ENCODE results near the gene PRDM5.

GRCh38 chr4:120808475-120809141, 113.9 kb downstream of the PRDM5 start:
- no peak for TF ChIP-seq TAF1 (IDR thresholded peaks at IDR 0.05; ENCODE audit: borderline replicate concordance, insufficient read depth, low read length)
- TF ChIP-seq, protein P1, sequence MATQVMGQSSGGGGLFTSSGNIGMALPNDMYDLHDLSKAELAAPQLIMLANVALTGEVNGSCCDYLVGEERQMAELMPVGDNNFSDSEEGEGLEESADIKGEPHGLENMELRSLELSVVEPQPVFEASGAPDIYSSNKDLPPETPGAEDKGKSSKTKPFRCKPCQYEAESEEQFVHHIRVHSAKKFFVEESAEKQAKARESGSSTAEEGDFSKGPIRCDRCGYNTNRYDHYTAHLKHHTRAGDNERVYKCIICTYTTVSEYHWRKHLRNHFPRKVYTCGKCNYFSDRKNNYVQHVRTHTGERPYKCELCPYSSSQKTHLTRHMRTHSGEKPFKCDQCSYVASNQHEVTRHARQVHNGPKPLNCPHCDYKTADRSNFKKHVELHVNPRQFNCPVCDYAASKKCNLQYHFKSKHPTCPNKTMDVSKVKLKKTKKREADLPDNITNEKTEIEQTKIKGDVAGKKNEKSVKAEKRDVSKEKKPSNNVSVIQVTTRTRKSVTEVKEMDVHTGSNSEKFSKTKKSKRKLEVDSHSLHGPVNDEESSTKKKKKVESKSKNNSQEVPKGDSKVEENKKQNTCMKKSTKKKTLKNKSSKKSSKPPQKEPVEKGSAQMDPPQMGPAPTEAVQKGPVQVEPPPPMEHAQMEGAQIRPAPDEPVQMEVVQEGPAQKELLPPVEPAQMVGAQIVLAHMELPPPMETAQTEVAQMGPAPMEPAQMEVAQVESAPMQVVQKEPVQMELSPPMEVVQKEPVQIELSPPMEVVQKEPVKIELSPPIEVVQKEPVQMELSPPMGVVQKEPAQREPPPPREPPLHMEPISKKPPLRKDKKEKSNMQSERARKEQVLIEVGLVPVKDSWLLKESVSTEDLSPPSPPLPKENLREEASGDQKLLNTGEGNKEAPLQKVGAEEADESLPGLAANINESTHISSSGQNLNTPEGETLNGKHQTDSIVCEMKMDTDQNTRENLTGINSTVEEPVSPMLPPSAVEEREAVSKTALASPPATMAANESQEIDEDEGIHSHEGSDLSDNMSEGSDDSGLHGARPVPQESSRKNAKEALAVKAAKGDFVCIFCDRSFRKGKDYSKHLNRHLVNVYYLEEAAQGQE (IDR thresholded peaks at IDR 0.05; ENCODE audit: insufficient read depth in 1 of 2, low read depth in 2 of 2, low read length in 2 of 2): no peak
- TF ChIP-seq SIN3A (IDR thresholded peaks at IDR 0.05; ENCODE audit: borderline replicate concordance, insufficient read depth, low read length): no peak
- TF ChIP-seq POLR2AphosphoS5 (IDR thresholded peaks at IDR 0.05; ENCODE audit: low read depth, low read length): no peak
- TF ChIP-seq FOXP2 (optimal IDR thresholded peaks at IDR 0.05; ENCODE audit: borderline replicate concordance, extremely low read depth, extremely low read length, insufficient read depth): no peak
